Measurements from ENCODE around the gene PRPF6. TPM values are rescaled to one million over a fixed set of nuclear protein-coding genes. Genes with fewer than 3 reads are reported as not detected.

The PRPF6 gene
- total RNA-seq, 2 experiments from 2014 or later: 50.6 to 51.3 TPM

DNA sequence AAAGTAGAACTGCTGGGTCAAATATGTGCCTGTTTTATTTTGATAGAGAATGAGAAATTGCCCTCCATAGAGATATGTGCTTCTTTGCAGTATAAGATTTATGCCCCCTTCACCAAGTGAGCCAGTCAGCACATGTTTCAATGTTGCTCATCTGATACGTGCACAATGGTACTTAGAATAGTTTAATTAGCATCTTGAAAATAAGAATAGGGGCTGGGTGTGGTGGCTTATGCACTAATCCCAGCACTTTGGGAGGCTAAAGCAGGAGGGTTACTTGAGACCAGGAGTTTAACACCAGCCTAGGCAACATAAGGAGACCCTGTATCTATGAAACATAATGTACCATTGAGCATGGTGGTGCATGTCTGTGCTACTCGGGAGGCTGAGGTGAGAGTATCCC, 34.7 kb downstream of the PRPF6 start:
- no peaks in the 10 kb centered on the region for H3K27me3 Mint-ChIP-seq
- peaks cover 26 to 34% of the 10 kb centered on the region in 2 experiments for H3K9me3 ChIP-seq (ENCODE audit: control insufficient read depth in 1 of 2, insufficient read depth in 1 of 2, low read length in 2 of 2)
- ATAC-seq (ENCODE audit: poor library complexity) (no peak), DNase-seq (no peak)
- no peaks in the 10 kb centered on the region for H3K9me3 Mint-ChIP-seq
- no peak overlapping the region for H3K4me3 Mint-ChIP-seq
- peaks cover 17% of the 10 kb centered on the region for H3K4me1 Mint-ChIP-seq (ENCODE audit: low read depth)
- no peak overlapping the region for H3K4me3 ChIP-seq (ENCODE audit: low read length)
- peaks cover 81% of the 10 kb centered on the region for H3K36me3 Mint-ChIP-seq (ENCODE audit: low read depth)
- TF ChIP-seq, protein P1, sequence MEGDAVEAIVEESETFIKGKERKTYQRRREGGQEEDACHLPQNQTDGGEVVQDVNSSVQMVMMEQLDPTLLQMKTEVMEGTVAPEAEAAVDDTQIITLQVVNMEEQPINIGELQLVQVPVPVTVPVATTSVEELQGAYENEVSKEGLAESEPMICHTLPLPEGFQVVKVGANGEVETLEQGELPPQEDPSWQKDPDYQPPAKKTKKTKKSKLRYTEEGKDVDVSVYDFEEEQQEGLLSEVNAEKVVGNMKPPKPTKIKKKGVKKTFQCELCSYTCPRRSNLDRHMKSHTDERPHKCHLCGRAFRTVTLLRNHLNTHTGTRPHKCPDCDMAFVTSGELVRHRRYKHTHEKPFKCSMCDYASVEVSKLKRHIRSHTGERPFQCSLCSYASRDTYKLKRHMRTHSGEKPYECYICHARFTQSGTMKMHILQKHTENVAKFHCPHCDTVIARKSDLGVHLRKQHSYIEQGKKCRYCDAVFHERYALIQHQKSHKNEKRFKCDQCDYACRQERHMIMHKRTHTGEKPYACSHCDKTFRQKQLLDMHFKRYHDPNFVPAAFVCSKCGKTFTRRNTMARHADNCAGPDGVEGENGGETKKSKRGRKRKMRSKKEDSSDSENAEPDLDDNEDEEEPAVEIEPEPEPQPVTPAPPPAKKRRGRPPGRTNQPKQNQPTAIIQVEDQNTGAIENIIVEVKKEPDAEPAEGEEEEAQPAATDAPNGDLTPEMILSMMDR (IDR thresholded peaks at IDR 0.05): no peak
- intact Hi-C loops (cut with DNase I, micrococcal nuclease): no loop called here
- H3K27ac Mint-ChIP-seq: peak overlapping the region; percentile 47
- peaks cover 27% of the 10 kb centered on the region for H3K4me1 ChIP-seq (ENCODE audit: insufficient read depth, low read length)
- ChIA-PET CTCF (no interaction called here), POLR2A (no interaction called here)
- H3K27me3 ChIP-seq (ENCODE audit: control insufficient read depth in 1 of 2, insufficient read depth in 2 of 2, low read length in 2 of 2): no peaks in the 10 kb centered on the region
- H3K27ac ChIP-seq (ENCODE audit: low read depth in 1 of 2, low read length in 2 of 2): no peak overlapping the region
- H3K36me3 ChIP-seq (ENCODE audit: insufficient read depth, low read length): peaks cover 73% of the 10 kb centered on the region

DNA sequence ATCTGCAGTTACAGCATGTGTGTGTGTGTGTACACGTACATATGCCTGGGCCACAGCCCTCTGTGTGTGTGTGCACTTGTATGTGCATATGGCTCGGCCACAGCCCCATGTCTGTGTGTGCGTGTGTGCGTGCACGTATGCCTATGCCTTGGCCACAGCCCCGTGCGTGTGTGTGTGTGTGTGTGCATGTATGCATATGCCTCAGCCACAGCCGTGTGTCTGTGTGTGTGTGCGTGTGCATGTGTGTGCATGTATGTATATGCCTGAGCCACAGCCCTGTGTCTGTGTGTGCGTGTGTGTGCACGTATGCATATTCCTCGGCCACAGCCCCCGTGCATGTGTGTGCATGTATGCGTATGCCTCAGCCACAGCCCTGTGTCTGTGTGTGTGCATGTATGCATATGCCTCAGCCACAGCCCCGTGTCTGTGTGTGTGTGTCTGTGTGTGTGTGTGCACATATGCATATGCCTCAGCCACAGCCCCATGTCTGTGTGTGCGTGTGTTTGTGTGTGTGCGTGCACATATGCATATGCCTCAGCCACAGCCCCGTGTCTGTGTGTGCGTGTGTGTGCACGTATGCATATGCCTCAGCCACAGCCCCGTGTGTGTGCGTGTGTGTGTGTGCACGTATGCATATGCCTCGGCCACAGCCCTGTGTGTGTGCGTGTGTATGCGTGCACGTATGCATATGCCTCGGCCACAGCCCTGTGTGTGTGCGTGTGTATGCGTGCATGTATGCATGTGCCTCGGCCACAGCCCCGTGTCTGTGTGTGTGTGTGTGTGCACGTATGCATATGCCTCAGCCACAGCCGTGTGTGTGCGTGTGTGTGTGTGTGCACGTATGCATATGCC, 40.4 kb downstream of the PRPF6 start:
- CTCF ChIA-PET: no interaction called here
- peaks cover 91% of the 10 kb centered on the region for H3K36me3 ChIP-seq (ENCODE audit: insufficient read depth, low read length)
- Mint-ChIP-seq H3K36me3 (ENCODE audit: low read depth) (peaks cover 91% of the 10 kb centered on the region), H3K4me1 (ENCODE audit: low read depth) (peaks cover 4% of the 10 kb centered on the region), H3K27me3 (no peaks in the 10 kb centered on the region), H3K4me3 (no peak overlapping the region), H3K9me3 (no peaks in the 10 kb centered on the region), H3K27ac (no peak overlapping the region)
- H3K27ac ChIP-seq (ENCODE audit: low read depth in 1 of 2, low read length in 2 of 2): no peak overlapping the region
- H3K4me3 ChIP-seq (ENCODE audit: low read length): no peak overlapping the region
- TF ChIP-seq, protein P1 (IDR thresholded peaks at IDR 0.05): no peak
- no peak for ATAC-seq (ENCODE audit: poor library complexity)
- no peaks in the 10 kb centered on the region for H3K27me3 ChIP-seq (ENCODE audit: control insufficient read depth in 1 of 2, insufficient read depth in 2 of 2, low read length in 2 of 2)
- H3K9me3 ChIP-seq (ENCODE audit: control insufficient read depth in 1 of 2, insufficient read depth in 1 of 2, low read length in 2 of 2): no peaks in the 10 kb centered on the region
- no peak for DNase-seq
- no peaks in the 10 kb centered on the region for H3K4me1 ChIP-seq (ENCODE audit: insufficient read depth, low read length)
- POLR2A ChIA-PET: interaction anchor here (1.4 kb wide), 1 partner anchor 40 kb away, joined by 3 read pairs; the partner anchor contains the start of gene PRPF6
- intact Hi-C loops (cut with DNase I, micrococcal nuclease): no loop called here

DNA sequence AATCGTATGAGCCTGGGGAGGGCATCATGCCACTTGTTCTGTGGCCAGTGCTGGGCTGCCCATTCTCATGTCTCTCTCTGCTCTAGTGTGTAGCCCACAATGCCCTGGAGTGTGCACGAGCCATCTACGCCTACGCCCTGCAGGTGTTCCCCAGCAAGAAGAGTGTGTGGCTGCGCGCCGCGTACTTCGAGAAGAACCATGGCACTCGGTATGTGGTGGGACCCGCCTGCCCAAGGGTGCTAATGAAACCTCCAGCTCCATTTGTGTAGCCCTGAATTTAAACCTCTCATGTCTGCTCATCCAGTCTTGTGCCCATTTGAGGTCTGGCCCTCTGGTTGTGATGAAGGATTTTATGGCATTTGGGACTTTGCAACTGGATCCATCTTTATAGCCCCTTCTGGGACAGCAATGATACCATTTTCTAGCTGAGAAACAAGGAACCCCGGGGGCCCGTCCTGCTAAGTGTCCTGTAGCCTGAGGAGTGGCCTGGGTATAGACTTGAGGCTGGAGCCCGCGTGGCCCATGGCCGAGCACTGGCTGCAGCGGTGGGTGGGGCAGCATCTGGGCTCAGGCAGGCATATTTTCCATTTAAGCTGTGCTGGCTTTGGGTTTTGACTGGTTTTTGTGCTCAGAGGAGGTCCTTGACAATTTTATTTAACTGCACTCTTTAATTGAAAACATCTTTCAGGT, 41.9 kb downstream of the PRPF6 start:
- H3K4me3 Mint-ChIP-seq: no peak overlapping the region
- DNase-seq (no peak), ATAC-seq (ENCODE audit: poor library complexity) (no peak)
- ChIA-PET POLR2A (no interaction called here), CTCF (no interaction called here)
- no peaks in the 10 kb centered on the region for H3K4me1 Mint-ChIP-seq (ENCODE audit: low read depth)
- Histone ChIP-seq H3K36me3 (ENCODE audit: insufficient read depth, low read length) (peaks cover 97% of the 10 kb centered on the region), H3K27ac (ENCODE audit: low read depth in 1 of 2, low read length in 2 of 2) (no peak overlapping the region), H3K9me3 (ENCODE audit: control insufficient read depth in 1 of 2, insufficient read depth in 1 of 2, low read length in 2 of 2) (no peaks in the 10 kb centered on the region), H3K4me1 (ENCODE audit: insufficient read depth, low read length) (no peaks in the 10 kb centered on the region), H3K27me3 (ENCODE audit: control insufficient read depth in 1 of 2, insufficient read depth in 2 of 2, low read length in 2 of 2) (no peaks in the 10 kb centered on the region), H3K4me3 (ENCODE audit: low read length) (no peak overlapping the region)
- H3K27me3 Mint-ChIP-seq: no peaks in the 10 kb centered on the region
- TF ChIP-seq, protein P1 (IDR thresholded peaks at IDR 0.05): no peak
- peaks cover 97% of the 10 kb centered on the region for H3K36me3 Mint-ChIP-seq (ENCODE audit: low read depth)
- H3K27ac Mint-ChIP-seq: no peak overlapping the region
- intact Hi-C loops (cut with DNase I, micrococcal nuclease): no loop called here
- H3K9me3 Mint-ChIP-seq: no peaks in the 10 kb centered on the region
